GM13976 (cell line): ENCODE results near the gene CBFA2T2.

Source experiments
- DNase-seq: peaks from one replicate; pipeline ENCODE4 v3.0.0; 2012; ENCODE audit warnings: low spot score
- in situ Hi-C: fragments of 300-500 bp; cut with MboI; formaldehyde crosslinking; loops from one replicate; pipeline ENCODE4 v1.12.0; 2022; ENCODE audit warnings: low sequenced_read_pairs, mixed read lengths, inconsistent platforms; ENCODE audit not compliant: unreplicated experiment
- TF ChIP-seq, protein P1 (sequence below): IDR thresholded peaks from 2 replicates; pipeline ENCODE4 v1.5.1; 2012; ENCODE audit warnings: borderline replicate concordance, mild to moderate bottlenecking; ENCODE audit not compliant: insufficient read depth; ENCODE audit errors: extremely low read depth, missing control alignments, control extremely low read depth

CBFA2T2 gene

DNA sequence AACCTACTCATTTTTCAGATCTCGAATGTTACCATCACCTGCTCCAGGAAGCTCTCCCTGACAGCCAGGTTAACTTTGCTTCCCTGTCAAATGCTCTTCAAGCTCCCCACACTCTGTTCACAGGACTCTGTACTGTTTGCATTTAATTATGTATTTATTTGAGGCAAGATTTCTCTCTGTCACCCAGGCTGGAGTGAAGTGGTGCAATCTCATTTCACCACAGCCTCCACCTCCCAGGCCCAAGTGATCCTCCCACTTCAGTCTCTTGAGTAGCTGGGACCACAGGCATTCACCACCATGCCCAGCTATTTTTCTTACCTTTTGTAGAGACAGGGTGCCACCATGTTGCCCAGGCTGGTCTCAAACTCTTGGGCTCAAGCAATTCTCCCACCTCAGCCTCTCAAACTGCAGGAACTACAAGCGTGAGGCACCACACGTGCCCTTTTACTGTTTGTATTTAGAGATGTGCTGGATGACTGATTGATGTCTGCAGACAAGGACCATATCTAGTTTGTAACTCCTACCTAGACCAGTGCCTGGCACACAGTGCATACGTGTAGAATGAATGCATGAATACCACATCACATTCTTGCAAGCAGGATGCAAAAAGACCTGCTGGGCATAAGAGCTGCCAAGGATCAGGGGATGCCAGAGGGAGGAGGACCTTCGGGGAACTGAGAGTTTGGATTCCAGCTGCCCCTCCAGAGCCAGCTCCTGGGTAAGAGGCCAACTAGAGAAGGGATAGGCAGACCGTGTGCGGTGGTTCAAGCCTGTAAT is 15.6 kb upstream of the CBFA2T2 start:
- DNase-seq = no peak
- in situ Hi-C loops = no loop called here
- TF ChIP-seq, protein P1, sequence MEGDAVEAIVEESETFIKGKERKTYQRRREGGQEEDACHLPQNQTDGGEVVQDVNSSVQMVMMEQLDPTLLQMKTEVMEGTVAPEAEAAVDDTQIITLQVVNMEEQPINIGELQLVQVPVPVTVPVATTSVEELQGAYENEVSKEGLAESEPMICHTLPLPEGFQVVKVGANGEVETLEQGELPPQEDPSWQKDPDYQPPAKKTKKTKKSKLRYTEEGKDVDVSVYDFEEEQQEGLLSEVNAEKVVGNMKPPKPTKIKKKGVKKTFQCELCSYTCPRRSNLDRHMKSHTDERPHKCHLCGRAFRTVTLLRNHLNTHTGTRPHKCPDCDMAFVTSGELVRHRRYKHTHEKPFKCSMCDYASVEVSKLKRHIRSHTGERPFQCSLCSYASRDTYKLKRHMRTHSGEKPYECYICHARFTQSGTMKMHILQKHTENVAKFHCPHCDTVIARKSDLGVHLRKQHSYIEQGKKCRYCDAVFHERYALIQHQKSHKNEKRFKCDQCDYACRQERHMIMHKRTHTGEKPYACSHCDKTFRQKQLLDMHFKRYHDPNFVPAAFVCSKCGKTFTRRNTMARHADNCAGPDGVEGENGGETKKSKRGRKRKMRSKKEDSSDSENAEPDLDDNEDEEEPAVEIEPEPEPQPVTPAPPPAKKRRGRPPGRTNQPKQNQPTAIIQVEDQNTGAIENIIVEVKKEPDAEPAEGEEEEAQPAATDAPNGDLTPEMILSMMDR = no peak

DNA sequence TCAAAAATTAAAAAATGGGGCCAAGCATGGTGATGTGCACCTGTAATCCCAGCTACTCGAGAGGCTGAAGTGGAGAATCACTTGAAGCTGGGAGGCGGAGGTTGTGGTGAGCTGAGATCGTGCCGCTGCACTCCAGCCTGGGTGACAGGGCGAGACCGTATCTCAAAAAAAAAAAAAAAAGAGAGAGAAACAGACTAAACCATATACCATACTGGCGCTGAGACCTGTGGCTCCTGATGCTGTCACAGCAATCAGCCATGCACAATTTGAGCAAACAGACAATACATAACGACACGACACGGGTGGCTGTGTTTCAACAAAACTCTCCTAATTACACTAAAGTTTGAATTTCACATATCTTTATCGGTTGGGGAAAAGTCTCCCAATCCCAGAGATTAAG is 14.9 kb upstream of the CBFA2T2 start:
- no peak for DNase-seq
- TF ChIP-seq, protein P1 = no peak
- in situ Hi-C loops = no loop called here

DNA sequence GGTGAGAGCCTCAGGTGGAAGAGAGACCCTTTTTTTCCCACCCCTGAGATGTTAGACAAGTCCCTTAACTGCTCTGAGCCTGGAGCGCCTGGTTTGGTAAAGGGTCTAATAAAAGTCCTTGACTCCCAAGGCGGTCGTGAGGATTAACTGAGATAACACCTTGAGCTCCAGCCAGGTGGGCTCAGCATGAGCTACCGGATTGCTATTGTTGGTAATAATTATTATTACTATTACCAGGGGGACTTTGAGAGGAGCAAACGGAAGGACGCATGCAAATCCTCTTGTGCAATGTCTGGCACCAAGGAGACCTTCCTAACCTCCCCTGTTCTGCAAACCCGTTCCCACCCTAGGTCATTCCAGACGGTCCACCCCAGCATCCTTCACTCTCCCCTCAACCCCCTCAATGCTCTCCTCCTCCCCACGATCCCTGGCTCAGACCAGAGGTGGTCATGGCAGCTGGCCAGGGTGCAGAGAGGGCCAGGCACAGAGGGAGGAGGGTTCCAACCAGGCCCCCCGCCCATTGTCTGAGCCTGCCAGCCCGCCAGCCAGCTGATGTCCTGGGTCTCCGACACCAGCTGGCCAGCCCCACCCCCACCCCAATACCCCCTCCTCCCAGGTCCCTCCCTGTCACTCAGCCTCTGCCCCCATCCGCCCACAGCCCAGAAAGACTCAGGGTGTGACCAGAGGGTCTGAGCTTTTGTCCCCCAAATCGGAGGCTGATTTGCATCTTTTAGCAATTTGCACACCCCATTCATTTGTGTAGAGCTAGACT is 14.3 kb upstream of the CBFA2T2 start:
- DNase-seq = no peak
- TF ChIP-seq, protein P1 = no peak
- in situ Hi-C loops = no loop called here

DNA sequence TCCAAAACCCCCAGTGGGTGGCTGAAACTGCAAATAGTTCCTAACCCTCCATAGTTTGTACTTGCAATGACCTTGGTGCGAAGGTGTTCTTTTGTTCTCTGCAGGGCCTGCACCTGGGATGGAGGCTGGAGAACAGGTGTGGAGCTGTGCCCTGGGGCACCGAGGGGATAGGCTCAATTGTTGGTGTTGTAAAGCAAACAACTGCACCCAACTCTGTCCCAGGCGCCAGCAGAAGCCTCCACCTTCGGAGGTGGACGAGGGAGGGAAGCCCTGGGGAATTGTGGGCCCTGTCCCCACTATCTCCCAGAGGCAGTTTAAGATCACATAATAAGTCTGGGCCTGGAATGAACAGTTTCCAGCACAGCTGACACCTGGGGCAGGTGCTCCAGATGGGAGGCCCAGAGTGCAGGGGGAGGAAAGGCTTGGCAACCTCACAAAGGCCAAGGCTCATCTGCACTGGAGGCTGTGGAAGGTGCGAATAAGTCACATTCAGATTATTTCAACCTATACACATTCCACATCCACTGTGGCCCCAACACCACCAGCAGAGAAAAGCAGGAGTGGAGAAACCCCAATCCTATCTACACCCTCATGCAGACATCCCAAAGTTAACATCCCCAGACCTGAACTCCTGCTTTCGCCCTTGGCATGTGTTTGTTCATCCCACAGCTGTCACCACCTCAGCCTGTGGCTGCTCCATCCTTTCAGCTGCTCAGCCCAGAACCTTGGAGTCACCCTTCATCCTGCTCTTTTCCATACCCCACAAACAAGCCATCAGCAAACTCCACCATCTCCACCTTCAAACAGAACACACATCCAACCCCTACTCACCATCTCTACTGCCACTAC is 12.3 kb upstream of the CBFA2T2 start:
- in situ Hi-C loops = no loop called here
- no peak for DNase-seq
- TF ChIP-seq, protein P1 = no peak

DNA sequence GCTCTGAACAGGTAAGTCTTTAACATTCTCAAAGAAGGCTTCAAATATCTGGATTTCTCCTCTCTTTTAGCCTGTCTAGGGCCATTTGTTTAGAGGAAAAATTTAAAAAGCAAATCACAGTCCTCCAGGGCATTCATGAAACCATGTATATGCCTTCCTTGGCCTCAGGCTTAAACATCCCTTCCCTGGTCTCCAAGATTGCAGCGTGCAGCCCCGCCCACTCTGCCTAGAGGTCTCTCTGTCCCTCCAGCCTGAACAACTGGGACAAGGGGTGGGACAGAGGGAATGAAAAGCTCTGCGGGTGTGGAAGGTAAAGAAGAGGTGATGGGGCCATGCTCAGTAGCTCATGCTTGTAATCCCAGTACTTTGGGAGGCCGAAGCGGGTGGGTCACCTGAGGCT is 9.8 kb upstream of the CBFA2T2 start:
- no peak for DNase-seq
- TF ChIP-seq, protein P1 = no peak
- in situ Hi-C loops = no loop called here

DNA sequence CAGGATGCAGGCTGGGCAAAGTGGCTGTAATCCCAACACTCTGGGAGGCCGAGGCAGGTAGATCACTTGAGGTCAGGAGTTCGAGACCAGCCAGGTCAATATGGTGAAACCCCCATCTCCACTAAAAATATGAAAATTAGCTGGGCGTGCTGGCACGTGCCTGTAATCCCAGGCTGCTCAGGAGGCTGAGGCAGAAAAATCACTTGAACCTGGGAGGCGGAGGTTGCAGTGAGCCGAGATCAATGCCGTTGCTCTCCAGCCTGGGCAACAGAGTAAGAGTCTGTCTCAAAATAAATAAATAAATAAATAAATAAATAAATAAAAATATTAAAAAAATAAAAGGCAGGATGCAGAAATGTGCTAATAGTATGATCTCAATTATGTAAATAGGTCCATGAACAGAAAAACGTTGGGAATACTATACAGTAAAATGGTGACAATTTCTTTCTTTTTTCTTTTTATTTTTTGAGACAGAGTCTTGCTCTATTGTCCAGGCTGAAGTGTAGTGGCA is 8.4 kb upstream of the CBFA2T2 start:
- no peak for DNase-seq
- in situ Hi-C loops = no loop called here
- TF ChIP-seq, protein P1 = no peak
